IPS-11a (cell line): ENCODE results near the gene C22orf31.

Experiments
- H3K4me3 ChIP-seq: one replicate; pipeline ENCODE4 v1.5.1; 2013; ENCODE audit warnings: low read depth, low read length, control low read depth

The C22orf31 gene

GRCh38 chr22:29029202-29030000 lies 32.2 kb downstream of the C22orf31 start:
- H3K4me3 ChIP-seq = no peak overlapping the region

GRCh38 chr22:29028468-29028867 lies 33.2 kb downstream of the C22orf31 start:
- H3K4me3 ChIP-seq = no peak overlapping the region

- H3K4me3 ChIP-seq = no peak overlapping the region
These were observed 35.1 kb downstream of the C22orf31 start for GRCh38 chr22:29026579-29026978.

DNA sequence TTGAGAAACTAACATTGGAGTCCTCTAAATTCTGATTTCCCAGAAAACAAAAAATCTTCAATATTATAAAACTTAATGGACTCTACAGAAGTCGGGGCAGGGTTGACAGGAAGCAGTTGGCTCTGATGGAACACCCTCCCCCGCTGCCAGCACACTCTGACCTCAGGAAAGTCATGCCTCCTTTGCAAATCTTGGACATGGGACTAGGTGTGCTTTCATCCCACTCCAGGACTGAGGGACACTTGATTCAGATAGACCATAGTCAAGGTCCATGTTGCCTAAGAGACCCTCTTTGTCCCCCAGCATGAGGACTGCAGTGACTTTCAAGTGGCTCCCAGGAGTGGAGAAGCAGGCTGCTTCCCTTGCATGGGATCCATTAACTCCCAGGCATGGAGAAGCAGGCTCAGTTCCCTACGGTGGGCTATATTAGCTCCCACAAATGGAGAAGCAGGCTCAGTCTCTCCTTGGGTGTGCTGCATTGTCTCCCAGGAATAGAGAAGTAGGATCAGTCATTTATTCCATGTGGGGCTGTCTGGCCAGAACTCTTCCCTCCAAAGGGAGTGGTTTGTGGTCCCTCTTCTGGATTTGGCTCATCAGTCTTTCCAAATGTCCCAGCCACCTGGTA lies 38.3 kb downstream of the C22orf31 start:
- no peak overlapping the region for H3K4me3 ChIP-seq

- no peak overlapping the region for H3K4me3 ChIP-seq
These were observed 39.4 kb downstream of the C22orf31 start for GRCh38 chr22:29022101-29022817.

DNA sequence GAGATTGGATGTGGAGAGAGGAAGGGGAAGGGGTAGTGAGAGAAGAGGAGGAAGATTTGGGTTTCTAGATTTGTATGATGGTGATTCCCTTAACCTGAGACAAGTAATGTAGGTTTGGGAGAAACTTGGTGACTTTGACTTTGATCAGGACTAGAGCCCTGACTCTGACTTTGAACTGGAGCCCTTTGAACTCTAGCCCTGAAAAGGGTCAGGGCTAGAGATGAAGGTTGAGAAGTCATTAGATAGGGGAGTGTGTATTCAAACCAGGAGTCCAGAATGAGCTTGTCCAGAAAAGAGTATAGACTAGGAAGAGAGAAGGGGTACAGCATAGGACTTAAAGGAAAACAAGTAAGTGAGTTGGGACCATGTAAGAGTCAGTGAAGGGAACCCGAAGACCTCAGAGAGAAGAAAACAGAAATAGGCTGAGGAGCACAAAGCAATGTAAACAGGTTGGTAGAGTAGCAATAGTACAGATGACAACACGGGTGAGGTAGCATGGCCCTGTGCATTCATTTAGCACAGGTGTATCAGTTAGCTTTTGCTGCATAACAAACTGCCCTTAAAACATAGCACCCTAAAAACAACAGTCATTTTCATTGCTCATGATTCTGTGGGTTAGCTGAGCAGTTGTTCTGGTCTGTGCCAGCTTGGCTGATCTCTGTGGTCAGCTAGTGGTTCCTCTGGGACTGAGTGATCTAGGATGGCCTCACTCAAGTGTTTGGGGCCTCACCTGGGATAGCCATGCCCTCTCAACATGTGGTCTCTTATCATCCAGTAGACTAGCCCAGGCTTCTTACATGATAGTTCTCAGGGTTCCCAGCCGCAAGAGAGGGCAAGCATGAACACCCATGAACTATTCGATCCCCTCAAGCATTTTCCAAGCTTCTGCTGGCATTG lies 43.1 kb downstream of the C22orf31 start:
- no peak overlapping the region for H3K4me3 ChIP-seq

DNA sequence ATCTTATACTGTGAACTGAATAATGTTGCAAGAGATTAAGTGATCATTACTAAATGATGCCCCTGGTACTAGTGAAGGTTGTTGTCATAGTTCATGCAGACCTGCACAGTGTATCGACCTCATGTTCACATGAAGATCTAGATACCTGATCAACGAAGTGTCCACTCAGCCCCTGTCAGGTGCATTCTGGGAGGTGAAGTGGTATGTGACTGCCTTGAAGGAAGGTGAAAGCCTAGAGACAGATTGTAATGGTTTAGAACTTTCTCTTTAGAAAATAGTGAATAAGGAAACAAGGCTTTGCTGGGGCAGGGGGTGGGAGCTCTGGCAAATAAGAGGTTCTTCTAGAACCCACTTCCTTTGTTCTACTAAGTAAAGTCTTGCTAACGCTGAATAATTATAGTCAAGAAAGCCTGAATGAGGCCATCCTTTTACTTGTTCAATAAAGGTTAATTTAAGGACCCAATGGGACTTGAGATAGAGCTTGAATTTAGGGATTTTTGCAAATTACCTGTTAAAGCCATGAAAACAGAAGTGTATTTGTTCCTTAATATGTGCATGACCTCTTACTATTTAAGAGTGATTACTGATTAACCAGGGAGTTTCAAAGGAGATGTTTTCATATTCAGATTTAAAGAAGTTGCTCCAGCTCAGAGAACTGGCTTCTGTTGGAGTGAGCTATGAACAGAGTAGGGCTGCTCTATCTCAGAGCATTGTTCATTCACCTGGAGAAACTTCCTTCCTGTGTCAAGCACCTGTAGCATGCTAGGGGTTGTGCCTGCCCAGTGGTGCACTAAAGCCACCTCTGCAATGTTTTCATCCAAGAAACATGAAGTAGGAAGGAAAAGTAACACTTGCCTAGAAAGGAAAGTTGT lies 45.3 kb downstream of the C22orf31 start:
- H3K4me3 ChIP-seq = no peak overlapping the region

DNA sequence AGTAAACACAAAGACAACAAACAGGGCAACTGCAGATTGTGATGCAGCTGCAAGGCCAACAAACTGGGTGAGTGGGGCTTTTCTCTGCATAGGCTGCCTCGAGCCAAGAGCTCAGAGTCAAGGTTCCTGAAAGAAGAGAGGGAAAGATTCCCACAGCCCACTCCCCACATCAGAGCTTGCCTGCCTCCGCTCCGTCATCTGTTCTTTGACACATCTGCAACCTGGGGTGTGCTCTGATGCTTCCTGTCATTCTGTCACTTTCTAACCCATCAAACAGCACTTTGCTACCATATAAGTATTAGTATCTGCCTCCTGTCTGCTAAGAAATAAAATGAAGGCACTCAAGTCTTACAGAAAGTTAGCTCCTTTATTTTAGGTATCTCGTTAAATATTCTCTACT lies 46.9 kb downstream of the C22orf31 start:
- H3K4me3 ChIP-seq = no peak overlapping the region

DNA sequence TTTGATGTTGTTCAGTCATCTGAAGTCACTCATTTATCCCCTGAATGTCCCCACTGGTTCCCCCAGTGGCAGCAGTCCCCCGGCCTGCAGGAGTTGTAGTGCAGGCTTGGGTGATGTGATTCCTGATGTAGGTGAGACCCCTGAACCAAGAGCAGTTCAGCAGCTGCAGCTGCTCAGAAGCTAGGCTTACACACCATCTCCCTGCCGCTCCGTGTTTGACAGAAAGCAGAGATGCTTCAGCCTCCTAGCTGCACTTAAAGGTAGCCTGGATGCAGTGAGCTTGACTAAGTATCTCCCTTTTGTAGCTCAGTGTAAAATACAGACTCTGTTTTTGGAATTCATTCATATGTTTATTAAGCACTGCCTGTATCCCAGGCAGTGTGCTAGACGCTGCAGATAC lies 47.3 kb downstream of the C22orf31 start:
- H3K4me3 ChIP-seq = no peak overlapping the region

DNA sequence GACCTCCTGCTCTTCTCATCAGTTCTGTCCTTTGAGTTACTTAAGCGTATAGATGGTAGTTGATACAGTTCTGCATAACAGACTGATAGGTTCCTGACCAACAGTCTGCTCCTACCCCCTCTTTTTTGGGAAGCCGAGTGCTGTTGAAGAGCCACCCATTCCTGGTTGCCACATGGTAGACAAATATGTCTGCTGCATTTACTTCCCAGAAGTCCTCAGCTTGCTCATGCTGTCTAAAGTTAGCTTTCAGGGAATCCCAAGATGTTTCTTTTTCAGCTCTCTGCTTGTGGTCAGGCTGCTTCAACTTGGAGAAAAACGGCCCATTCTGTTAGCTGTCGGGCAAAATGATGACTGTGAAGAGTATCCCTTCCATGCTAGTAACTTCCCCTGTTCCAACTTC lies 48.7 kb downstream of the C22orf31 start:
- H3K4me3 ChIP-seq = no peak overlapping the region

GRCh38 chr22:29012101-29012433 lies 49.6 kb downstream of the C22orf31 start:
- H3K4me3 ChIP-seq = no peak overlapping the region

DNA sequence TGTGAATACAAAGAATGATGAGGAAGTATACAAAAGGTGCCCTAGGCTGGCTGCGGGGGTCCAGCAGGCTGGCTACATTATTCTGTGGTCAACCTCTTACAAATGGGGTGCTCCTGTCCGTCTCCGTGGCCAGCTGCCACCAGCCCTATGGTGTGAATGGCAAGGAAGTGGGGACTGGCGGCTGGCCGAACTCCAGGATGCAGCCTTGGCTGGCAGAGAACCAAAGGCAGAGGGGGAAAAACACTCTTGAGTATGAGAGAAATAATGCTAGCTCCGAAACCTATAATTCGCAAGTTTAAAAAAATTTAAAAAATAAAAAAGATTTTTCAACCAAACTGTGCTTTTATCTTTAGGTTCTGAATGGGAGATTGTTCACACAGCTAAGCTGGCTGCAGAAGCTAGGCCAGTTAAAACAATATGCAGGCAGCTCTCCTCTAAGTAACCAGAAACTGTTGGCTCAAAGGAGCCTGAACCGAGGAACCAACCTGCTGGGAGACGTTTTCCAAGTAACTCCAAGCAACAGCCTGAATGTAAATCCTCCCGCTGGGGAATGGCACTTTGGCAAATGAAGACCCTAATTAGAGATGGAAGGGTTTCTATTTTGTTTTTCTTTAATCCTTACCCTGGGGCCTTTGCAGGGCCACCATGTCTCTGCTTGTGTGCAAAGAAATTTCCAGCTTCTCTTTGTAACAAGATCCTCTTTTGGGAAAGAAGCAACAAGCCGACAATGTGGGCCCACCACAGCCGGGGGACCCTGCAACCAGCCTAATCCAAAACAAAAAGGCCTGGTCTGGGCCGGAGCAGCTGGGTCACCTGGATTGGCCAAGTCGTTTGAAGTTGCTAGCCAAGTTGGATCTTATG lies 50.2 kb downstream of the C22orf31 start:
- no peak overlapping the region for H3K4me3 ChIP-seq

GRCh38 chr22:29009148-29009547 lies 52.5 kb downstream of the C22orf31 start:
- no peak overlapping the region for H3K4me3 ChIP-seq
